HG02571 (cell line): ENCODE results near the gene HCK.
"Not testable (repeated sequence)": the region's sequence is repeated elsewhere in the genome, so short reads cannot be mapped to it uniquely, and the experiment has no call there.

Source experiments
- ATAC-seq: cut with Tn5 transposase; IDR thresholded peaks from one replicate; pipeline ENCODE4 v1.9.1; 2021; ENCODE audit warnings: mild to moderate bottlenecking, moderate library complexity; ENCODE audit not compliant: unreplicated experiment

The HCK gene

GRCh38 chr20:32028647-32029372, 23.2 kb upstream of the HCK start:
- ATAC-seq, result no peak

GRCh38 chr20:32029561-32029960, 22.5 kb upstream of the HCK start:
- ATAC-seq, result no peak

- no peak for ATAC-seq
Observed at GRCh38 chr20:32031007-32031958, 20.8 kb upstream of the HCK start.

GRCh38 chr20:32033316-32033715, 18.7 kb upstream of the HCK start:
- ATAC-seq, result no peak

GRCh38 chr20:32033721-32034120, 18.3 kb upstream of the HCK start:
- not testable (repeated sequence) for ATAC-seq

GRCh38 chr20:32034581-32035425, 17.2 kb upstream of the HCK start:
- ATAC-seq, result no peak

- no peak for ATAC-seq
Observed at GRCh38 chr20:32035426-32035779, 16.6 kb upstream of the HCK start.

- no peak for ATAC-seq
Observed at GRCh38 chr20:32036252-32036651, 15.8 kb upstream of the HCK start.

- ATAC-seq, result no peak
Observed at GRCh38 chr20:32036716-32037485, 15.1 kb upstream of the HCK start.

- no peak for ATAC-seq
Observed at GRCh38 chr20:32037929-32038328, 14.1 kb upstream of the HCK start.

GRCh38 chr20:32040142-32040953, 11.7 kb upstream of the HCK start:
- no peak for ATAC-seq

GRCh38 chr20:32045999-32046398, 6.0 kb upstream of the HCK start:
- ATAC-seq, result no peak

GRCh38 chr20:32050324-32050841, 1.7 kb upstream of the HCK start:
- no peak for ATAC-seq

- no peak for ATAC-seq
Observed at GRCh38 chr20:32050851-32051556, 1.0 kb upstream of the HCK start.

GRCh38 chr20:32051720-32052089, 337 bp upstream of the HCK start:
- ATAC-seq, result no peak

- ATAC-seq, result no peak
Observed at GRCh38 chr20:32052778-32053362, 828 bp downstream of the HCK start.

- no peak for ATAC-seq
Observed at GRCh38 chr20:32053648-32054047, 1.6 kb downstream of the HCK start.

GRCh38 chr20:32056708-32057483, 4.9 kb downstream of the HCK start:
- ATAC-seq, result no peak
